ENCODE results near the gene ANAPC2.

Gene ANAPC2

DNA sequence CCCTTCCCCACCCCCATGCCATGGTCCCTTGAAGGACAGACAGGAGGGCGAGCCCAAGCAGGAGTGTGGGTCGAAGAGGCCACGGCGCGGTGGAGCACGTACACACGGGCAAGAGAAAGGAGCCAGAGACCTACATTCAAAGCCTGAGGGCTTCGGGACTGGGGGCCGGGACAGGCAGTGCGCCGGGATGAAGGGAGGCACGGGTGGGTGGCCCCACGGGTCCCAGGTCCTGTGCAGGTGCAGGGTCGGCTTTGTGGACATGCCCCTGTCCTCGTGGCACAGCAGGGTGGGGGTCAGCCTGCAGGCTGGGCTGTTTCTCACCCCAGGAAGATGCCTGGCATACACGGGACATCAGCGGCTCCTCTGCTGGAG, 28.3 kb downstream of the ANAPC2 start:
- no peak for DNase-seq

DNA sequence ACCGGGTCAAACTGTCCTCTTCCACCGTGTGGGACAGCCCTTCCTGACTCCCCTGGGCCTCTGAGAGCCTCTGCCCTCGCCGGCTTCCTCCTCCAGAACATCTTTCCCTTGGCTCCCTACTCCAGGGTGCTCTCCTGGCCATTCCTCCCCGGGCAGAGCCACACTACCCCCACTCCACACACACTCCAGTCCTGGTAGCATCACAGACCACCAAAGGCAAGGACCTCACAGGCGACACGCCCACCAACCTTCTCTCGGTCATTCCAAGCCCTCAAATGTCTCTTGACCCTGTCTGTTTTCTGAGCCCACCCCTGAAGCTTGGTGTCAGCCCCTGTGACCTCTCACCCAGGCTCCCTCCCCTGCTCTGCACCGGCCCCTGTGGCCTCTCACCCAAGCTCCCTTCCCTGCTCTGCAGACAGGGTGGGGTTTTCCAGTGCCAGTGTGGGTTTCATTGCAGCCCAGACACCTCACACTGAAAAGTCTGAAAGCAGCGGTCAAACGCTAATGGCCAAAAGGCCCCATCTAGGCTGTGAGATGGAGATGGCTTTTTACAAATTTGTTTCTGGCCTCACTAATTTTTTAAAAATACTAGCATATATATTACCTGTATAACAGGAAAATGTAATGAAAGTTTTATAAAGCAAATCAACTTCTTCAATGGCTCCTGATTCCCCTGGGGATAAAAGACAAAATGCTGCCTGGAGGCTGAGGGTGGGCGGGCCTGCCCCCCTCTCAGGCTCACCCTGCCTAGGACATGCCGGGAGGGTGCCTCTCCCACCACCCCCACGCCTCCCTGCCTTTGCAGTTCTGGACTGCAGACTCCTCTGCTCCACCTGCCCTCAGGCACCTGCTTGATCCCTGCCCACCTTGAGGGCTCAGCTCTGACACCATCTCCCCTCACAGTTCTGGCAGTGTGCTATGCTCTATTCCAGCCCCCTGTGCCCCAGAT, 29.0 kb downstream of the ANAPC2 start:
- no peak for DNase-seq

DNA sequence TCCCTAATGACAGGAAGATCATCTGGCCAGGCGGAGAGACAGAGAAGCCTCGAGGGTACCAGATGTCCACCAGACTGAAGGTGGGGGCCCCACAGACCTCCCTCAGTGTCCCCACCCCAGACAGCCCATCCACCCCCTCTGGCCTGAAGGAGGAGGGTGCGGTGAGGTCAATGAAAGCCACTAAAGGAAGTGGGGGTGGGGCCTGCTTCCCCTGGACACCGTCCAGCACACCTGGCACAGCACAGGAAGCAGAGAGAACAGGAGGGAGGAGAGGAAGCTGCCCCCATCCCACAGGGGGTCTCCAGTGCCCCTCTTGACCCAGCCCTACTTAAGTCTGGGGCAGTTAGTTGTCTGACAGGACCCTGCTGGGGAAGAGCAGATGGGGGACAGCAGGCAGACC, 29.7 kb downstream of the ANAPC2 start:
- DNase-seq: no peak

DNA sequence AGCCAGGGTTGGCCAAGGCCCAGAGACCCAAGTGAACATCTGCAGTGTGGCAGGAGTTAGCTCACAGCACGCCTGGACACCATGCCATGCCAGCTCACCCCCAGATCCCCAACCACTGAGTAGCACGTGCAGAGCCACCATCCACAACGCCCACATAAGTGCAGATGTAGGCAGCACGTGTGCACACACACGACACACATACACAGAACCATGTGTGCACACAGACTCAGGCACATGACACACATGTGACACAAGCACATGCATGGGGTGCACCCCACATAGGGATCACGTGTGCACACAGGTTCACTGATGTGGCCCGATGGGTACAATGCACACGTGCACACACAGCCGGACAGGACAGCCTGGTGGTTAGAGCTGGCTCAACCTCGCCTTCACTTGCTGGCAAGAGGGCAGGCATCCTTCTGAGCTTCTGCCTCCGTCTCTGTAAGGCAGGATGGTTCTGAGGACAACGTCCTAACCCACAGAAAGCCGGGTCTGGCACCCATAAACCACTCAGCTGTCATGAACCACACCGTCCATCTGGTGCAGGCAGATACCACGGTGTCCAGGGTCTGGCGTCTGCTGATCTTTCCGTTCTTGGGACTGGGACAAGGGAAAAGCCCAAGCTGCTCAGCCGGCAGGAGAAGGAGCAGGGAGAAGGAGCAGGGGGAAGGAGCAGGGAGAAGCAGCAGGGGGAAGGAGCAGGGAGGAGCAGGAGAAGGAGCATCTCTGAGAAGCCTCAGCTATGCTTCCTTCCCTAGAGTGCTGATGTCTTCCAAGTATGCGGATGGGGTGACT, 30.5 kb downstream of the ANAPC2 start:
- DNase-seq: no peak

DNA sequence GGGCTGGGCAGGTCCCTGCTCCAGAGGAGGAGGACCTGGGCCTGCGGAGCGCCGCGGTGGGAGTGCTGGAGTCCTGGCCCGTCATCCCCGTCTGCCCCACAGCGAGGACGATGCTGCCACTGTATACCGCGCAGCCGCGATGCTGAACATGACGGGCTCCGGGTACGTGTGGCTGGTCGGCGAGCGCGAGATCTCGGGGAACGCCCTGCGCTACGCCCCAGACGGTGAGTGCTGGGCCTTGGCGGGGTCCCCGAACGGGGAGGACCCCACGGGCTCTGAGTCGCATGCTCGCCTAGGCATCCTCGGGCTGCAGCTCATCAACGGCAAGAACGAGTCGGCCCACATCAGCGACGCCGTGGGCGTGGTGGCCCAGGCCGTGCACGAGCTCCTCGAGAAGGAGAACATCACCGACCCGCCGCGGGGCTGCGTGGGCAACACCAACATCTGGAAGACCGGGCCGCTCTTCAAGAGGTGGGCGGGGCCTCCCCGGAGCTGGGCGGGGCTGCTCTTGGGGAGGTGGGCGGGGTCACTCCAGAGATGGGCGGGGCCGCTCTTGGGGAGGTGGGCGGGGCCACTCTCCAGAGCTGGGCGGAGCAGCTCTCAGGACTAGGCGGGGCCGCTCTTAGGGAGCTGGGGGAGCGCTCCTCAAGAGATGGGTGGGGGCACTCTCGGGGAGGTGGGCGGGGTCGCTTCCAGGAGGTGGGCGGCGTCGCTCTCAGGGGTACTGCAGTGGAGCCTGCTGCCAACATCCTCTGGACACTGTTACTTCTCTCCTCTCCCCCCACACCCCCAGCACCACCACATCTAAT, 31.6 kb downstream of the ANAPC2 start:
- DNase-seq: no peak

DNA sequence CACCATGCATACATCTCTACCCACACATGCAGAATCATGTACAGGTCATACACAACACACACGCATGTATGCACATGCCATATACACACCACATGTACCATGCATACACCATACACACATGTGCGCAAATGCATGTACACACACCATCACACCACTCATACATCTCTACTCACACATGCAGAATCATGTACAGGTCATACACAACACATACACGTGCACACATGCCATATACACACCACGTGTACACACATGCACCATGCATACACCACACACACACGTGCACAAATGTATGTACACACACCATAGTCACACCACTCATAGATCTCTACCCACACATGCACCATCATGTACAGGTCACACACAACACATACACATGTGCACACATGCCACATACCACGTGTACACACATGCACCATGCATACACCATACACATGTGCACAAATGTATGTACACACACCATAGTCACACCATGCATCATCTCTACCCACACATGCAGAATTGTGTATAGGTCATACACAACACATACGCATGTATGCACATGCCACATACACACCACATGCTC, 35.4 kb downstream of the ANAPC2 start:
- no peak for DNase-seq

DNA sequence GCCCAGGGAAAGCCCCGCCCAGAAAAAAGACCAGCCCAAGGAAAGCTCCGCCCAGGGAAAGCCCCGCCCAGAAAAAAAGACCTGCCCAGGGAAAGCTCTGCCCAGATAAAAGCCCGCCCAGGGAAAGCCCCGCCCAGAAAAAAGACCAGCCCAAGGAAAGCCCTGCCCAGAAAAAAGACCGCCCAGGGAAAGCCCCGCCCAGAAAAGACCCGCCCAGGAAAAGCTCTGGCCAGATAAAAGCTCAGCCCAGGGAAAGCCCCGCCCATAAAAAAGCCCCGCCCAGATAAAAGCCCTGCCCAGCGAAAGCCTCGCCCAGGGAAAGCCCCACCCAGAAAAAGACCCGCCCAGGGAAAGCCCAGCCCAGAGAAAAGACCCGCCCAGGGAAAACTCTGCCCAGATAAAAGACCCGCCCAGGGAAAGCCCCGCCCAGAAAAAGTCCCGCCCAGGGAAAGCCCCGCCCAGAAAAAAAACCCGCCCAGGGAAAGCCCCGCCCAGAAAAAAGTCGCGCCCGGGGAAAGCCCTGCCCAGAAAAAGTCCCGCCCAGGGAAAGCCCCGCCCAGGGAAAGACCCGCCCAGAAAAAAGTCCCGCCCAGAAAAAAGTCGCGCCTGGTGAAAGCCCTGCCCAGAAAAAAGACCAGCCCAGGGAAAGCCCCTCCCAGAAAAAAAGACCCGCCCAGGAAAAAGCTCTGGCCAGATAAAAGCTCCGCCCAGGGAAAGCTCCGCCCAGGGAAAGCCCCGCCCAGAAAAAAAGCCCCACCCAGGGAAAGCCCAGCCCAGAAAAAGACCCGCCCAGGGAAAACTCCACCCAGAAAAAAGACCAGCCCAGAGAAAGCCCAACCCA, 37.5 kb downstream of the ANAPC2 start:
- DNase-seq: no peak

DNA sequence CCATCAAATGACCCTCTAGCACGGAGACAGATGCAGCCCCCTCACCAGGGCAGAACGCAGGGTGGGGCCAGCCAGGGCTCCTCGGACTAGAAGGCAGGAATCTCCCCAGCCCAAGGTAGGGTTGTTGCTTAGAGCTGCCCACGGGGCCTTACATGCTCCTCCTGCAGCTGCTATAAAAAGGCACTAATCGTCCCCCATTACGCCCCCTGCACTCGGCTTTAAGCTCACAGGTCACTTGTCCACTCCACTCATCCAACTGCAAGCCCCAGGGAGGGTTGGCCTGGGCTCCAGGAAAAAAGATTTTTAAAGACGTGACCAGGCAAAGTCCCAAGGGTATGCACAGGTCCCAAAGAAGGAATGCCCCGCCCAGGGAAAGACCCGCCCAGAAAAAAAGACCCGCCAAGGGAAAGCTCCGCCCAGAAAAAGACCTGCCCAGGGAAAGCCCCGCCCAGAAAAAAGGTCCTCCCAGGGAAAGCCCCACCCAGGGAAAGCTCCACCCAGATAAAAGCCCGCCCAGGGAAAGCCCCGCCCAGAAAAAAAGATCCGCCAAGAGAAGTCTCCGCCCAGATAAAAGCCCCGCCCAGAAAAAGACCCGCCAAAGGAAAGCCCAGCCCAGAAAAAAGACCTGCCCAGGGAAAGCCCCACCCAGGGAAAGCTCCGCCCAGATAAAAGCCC, 38.3 kb downstream of the ANAPC2 start:
- DNase-seq: no peak

DNA sequence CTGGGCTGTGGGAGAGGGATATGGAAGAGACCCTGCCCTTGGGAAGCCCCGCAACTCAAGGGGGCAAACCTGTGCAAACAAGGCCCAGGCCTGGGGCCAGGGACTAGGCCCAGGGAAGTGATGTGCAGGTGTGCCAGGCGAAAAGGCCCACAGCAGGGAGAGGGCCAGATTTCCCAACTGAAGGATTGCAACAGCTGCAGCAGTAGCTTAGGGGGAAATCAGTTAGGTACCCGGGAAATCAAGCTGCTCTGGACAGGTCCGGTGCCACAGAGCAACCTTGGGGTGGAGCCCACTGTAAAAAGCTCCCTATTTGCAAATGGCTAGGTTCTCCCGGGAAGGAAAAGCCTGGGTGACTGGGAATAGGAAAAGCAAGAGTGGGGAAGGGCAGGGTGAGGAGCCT, 39.0 kb downstream of the ANAPC2 start:
- DNase-seq: no peak

DNA sequence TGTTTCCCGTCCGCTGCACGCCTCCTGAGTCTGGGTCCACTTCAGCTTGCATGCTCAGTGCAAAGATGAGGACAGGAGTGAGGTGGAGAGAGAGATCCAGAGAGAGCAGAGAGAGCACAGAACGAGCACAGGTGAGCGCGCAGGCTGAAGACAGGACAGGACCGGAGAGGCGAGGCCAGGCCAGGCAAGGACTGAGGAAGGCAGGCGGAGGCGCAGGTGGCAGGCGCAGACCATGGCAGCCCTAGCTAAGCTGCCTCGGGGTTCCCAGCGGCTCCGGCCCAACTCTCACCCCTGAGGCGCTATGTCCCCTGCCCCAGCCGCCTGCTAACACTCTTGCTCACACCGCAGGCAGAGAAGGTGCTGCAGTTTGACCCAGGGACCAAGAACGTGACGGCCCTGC, 39.7 kb downstream of the ANAPC2 start:
- no peak for DNase-seq

DNA sequence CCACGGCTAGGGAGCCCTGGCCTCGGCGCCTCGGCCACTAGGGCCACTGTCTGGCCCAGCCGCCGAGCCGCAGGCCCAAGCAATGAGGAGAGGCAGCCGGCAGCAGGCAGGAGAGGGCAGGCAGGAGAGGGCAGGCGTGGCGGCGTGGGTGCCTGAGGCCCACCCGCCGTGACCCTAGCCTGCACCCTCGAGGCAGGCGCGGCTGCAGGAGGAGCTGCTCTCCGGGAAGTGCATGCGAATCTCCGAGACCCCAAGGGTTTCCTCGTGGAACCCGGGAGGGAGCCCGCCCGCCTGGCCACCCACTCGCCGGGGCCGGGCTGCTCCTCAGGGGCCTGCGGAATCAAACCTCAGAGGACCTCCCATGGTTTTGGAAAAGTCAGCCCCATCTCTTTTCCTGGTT, 40.1 kb downstream of the ANAPC2 start:
- no peak for DNase-seq

DNA sequence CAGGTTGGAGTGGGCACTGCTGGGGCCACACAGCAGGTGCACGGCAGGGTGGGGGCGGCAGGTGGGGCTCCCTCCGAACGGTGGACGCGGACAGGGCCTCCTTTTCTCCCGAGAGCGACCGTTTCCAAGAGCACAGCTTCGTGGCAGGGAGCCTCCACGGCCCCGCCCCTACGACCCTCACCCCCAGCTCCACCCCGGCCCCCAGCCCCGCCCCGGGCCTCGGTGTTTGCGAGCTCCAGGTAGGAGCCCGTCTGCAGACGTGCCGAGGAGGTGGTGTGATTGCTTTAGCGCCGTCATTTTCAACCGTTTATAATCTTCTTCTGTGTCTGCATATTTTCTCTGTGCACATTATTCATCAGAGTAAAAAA, 40.6 kb downstream of the ANAPC2 start:
- no peak for DNase-seq

DNA sequence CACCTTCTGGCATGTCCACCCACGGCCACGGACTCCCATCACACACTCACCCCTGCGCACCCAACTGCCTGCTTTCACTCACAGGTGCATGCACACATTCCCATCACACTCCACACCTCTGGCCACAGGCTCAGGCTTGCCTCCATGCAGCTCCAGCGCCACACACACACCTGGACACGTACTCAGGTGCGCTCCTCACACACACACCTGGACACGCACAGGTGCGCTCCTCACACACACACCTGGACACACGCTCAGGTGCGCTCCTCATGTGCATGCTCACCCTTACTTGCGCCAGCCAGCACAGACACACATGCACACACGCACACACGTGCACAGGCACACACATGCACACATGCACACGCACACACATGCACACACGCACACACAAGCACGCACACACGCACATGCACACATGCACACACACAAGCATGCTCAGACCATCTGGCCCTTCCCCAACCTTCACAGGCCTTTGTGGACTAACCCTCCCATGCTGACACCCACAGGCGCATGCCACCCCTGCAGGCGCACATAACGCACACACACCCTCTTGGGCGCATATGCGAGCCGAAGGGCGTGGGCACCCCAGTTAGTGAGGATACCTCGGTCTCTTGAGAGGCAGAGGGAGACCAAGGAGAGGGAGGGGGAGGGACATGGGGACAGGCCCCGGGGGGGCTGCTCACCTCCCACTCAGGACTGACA, 41.1 kb downstream of the ANAPC2 start:
- DNase-seq: no peak

DNA sequence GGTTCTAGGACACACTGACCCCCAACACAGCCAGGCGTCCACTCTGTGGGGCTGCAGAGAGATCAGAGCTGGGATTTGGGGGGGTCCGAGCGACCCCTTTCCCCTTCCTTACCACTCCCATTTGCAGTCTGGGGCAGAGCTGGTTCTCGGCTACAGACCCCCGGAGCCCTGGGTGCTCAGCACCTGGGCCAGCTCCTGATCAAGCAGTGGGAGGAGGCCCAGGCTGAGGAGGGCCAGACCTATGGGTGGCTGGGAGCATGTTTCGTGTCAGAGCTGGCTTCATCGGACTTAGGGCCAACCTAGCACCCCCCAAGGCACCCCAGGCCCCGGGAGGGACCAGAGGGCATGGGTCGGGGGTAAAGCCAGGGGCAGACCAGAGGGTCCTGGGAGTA, 41.8 kb downstream of the ANAPC2 start:
- no peak for DNase-seq

DNA sequence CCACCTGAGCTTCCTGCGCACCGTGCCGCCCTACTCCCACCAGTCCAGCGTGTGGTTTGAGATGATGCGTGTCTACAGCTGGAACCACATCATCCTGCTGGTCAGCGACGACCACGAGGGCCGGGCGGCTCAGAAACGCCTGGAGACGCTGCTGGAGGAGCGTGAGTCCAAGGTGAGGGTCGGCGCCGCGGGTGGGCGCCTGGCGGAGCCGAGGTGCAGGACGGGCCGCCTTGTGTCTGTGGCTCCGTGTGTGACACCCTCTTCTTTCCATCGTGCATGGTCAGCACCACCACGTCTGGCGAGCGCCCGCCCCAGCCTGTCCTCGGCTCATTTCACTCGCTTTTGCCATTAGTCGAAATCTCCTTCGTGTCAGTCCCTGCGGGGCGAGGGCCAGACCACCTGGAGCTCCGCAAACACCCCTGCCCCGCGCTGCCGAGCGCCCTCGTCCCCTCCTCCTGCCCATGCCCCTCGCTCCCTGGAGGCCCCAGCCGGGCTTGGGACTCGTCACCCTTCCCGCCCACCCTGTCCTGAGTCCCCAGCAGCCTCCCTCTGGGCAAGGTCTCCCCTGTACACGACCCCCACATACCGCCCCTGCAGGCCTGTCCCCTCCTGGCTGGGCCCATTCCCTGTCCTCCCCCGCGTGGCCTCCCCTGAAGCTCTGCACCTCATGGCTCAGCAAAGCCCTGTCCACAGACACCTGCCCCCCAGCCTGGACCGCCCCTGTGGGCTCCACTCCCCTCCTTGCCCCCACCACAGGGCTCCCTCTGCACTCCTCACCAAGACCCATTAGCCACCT, 42.4 kb downstream of the ANAPC2 start:
- no peak for DNase-seq

DNA sequence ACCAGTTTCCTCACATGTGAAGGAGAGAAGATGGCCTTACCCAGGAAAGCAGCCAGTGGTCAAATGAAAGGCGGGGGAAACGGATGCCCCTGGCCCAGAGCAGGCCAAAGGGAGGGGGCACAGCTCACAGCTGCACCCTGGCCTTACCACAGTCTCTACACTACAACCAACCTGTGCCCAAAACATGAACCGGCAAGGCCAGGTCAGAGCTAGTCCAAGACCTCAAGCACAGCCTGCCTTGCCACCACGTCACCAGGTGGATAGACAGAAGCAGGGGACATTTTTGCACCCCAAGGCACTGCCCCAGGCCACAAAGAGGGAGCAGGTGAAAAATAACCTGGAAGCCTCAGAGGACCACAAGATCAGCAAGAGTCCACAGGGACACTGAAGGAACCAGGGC, 44.9 kb downstream of the ANAPC2 start:
- no peak for DNase-seq

DNA sequence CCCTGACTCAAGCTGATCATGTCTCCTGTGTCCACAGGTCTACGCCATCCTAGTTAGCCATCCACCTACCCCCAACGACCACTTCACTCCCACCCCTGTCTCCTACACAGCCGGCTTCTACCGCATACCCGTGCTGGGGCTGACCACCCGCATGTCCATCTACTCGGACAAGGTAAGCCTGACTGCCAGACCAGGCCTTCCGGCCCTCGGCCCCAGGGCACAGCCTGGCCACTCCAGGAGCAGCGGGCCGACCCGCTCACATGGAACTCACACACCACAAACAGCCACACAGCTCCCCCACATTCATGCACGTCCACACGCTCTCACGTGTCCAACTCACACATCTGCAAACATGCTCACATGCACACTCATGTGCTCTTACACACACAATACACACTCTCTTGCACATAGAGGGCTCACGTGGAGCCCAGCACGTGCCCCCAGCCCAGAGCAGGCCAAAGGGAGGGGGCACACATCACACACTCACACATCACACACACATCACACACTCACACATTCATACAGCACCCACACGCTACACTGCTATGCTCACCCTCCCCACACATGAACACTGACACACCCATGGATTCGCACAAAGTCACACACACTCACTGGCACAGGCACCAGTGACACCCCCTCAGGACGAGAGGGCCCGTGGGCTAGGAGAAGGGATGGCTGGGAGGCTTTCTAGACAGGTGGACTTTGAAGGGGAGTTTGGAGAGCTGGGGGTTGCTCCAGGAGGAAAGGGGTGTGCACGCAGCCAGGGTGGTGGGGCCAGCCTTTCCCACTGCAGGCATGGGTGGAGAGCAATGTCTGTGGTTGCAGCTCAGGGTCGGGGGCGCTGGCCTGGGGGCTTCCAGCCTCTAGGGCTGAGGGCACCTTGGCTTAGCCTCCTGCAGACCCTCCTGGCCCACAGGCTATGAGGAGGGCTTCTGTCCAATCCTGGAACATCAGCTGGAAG, 46.1 kb downstream of the ANAPC2 start:
- no peak for DNase-seq

DNA sequence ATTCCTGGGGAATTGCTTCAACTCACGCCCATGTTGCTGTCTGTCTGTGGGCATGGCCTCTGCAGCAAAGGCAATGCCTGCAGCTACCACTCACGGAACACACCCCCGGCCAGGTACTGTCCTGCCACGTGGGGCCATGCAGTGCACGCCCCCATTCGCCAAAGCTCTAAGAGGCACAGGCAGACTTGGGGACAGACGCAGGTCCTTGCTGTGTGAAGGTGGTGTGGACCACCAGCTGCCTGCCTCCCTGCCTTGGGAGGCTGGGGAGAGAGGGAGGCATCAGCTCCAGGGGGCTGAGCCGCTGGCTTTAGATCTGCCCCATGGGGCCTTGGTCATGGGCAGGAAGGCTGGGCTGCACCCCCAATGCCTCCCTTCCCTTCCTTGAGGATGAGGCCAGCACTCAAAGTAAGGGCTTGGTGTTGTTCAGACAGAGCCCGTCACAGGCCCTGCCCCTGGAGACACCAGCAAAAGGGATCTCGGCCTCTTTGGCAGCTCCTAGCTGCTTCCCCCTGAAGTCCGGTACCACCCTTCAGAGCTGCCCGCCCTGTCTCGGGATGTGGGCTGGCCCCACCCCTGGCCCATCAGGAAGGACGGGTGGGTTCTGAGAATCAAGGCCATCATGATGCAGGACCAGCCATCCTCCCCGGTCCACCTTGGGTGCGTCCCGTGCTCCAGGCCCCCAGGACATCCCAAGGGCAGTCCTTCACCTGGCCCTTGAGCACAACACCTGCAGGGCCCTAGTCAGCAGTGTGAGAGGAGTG, 47.1 kb downstream of the ANAPC2 start:
- no peak for DNase-seq

Measured in NCI-H187 treated with DMSO at 0.1 percent for 48 hours (cell line).